PC-9 (cell line): ENCODE results near the gene TXNDC8. TPM values are rescaled to one million over a fixed set of nuclear protein-coding genes. Genes with fewer than 3 reads are reported as not detected.

Experiments used
- BruUV-seq: library from RNA; stranded (reverse); fragments of 400-500 nt; replicated peaks from 2 replicates; lab custom pipeline; 2021; lab: Mats Ljungman, UMichigan
- CTCF ChIA-PET: fragments of 300-600 bp; sonication (Branson Sonifier 250); formaldehyde crosslinking; loops from one replicate; lab custom pipeline; 2022; ENCODE audit warnings: antibody characterized with exemption; lab: Charles Lee
- POLR2A ChIA-PET: fragments of 300-600 bp; sonication (Branson Sonifier 250); formaldehyde crosslinking; loops from one replicate; lab custom pipeline; 2022; ENCODE audit warnings: antibody characterized with exemption; ENCODE audit not compliant: unreplicated experiment; lab: Charles Lee
- DNase-seq, 2 experiments: peaks; one replicate each; pipeline versions ENCODE4 v3.0.0 to v3.0.0-alpha.2; 2015 to 2022; ENCODE audit warnings: mixed read lengths in 1 of 2
- H2AFZ ChIP-seq: fragments of 200-600 bp; sonication (generic); 2 replicates; pipeline ENCODE4 v1.8.1; 2017; ENCODE audit warnings: antibody characterized with exemption
- H3F3A ChIP-seq: fragments of 200-600 bp; sonication (generic); 2 replicates; pipeline ENCODE4 v1.8.1; 2017; ENCODE audit warnings: antibody characterized with exemption, mild to moderate bottlenecking, low read depth; ENCODE audit not compliant: insufficient read depth
- H3K27ac ChIP-seq: fragments of 200-600 bp; sonication (generic); 2 replicates; pipeline ENCODE4 v1.6.1; 2016; ENCODE audit warnings: mixed run types
- H3K27me3 ChIP-seq: fragments of 200-600 bp; sonication (generic); 2 replicates; pipeline ENCODE4 v1.6.1; 2016; ENCODE audit warnings: low read depth, mixed run types; ENCODE audit not compliant: insufficient read depth
- H3K36me3 ChIP-seq: fragments of 200-600 bp; sonication (generic); 2 replicates; pipeline ENCODE4 v1.6.1; 2016; ENCODE audit warnings: low read depth, mixed run types
- H3K4me1 ChIP-seq: fragments of 200-600 bp; sonication (generic); replicated peaks from 2 replicates; pipeline ENCODE4 v1.6.1; 2016; ENCODE audit warnings: mixed run types; ENCODE audit not compliant: insufficient read depth
- H3K4me2 ChIP-seq: fragments of 200-600 bp; sonication (generic); 2 replicates; pipeline ENCODE4 v1.6.1; 2017; ENCODE audit warnings: mixed run types
- H3K4me3 ChIP-seq: fragments of 200-600 bp; sonication (generic); 2 replicates; pipeline ENCODE4 v1.6.1; 2016; ENCODE audit warnings: mixed run types
- H3K79me2 ChIP-seq: fragments of 200-600 bp; sonication (generic); 2 replicates; pipeline ENCODE4 v1.6.1; 2017; ENCODE audit warnings: low read depth, mixed run types
- H3K9me2 ChIP-seq: fragments of 200-600 bp; sonication (generic); 2 replicates; pipeline ENCODE4 v1.8.1; 2017; ENCODE audit warnings: mild to moderate bottlenecking; ENCODE audit not compliant: insufficient read depth
- H3K9me3 ChIP-seq: fragments of 200-600 bp; sonication (generic); 2 replicates; pipeline ENCODE4 v1.8.1; 2016; ENCODE audit warnings: low read depth; ENCODE audit not compliant: insufficient read depth
- H4K20me1 ChIP-seq: fragments of 200-600 bp; sonication (generic); 2 replicates; pipeline ENCODE4 v1.8.1; 2017; ENCODE audit not compliant: insufficient read depth
- EZH2 ChIP-seq: fragments of 200-600 bp; sonication (generic); IDR thresholded peaks from 2 replicates; pipeline ENCODE4 v1.8.0; 2017; ENCODE audit warnings: antibody characterized with exemption, low read depth
- intact Hi-C: fragments of 100-400 bp; cut with micrococcal nuclease; formaldehyde crosslinking; loops from one replicate; pipeline ENCODE4 v1.10.0; 2022; ENCODE audit not compliant: unreplicated experiment
- total RNA-seq: library from RNA; stranded (reverse); gene quantifications from 2 replicates; pipeline ENCODE4 v1.2.3, GENCODE V29; 2021
- TF ChIP-seq, protein P1 (sequence below): fragments of 200-600 bp; sonication (generic); conservative IDR thresholded peaks from 2 replicates; pipeline ENCODE4 v1.6.1; 2017; ENCODE audit warnings: mixed run types, antibody characterized with exemption, mild to moderate bottlenecking, moderate library complexity

TXNDC8 gene
- total RNA-seq, 1 experiment from 2014 or later, result not detected

DNA sequence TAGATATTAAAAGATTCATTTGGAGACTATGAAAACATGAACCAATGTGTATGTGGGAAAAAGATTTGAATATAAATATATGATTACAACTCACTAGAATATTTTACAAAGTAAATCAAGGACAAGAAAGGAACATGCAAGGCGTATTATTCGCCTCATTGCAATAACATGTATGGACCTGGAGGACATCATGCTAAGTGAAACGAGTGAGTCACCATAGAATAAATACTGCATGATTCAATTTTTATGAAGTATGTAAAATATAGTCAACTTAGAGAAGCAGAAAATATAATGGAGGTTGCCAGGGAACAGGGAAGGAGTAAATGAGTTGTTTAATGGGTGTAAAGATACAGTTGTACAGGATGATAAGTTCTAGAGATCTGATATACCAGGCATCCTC is 4.9 kb downstream of the TXNDC8 start:
- H3K27ac ChIP-seq, result no peak overlapping the region
- peaks cover 3% of the 10 kb centered on the region; the same call in 1 of the 2 replicates for H3K9me3 ChIP-seq
- intact Hi-C loops, result no loop called here
- H3K9me2 ChIP-seq, result no peaks in the 10 kb centered on the region; the same call in 1 of the 2 replicates
- ChIA-PET CTCF (no interaction called here), POLR2A (no interaction called here)
- no peak for TF ChIP-seq EZH2
- TF ChIP-seq, protein P1, sequence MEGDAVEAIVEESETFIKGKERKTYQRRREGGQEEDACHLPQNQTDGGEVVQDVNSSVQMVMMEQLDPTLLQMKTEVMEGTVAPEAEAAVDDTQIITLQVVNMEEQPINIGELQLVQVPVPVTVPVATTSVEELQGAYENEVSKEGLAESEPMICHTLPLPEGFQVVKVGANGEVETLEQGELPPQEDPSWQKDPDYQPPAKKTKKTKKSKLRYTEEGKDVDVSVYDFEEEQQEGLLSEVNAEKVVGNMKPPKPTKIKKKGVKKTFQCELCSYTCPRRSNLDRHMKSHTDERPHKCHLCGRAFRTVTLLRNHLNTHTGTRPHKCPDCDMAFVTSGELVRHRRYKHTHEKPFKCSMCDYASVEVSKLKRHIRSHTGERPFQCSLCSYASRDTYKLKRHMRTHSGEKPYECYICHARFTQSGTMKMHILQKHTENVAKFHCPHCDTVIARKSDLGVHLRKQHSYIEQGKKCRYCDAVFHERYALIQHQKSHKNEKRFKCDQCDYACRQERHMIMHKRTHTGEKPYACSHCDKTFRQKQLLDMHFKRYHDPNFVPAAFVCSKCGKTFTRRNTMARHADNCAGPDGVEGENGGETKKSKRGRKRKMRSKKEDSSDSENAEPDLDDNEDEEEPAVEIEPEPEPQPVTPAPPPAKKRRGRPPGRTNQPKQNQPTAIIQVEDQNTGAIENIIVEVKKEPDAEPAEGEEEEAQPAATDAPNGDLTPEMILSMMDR, result no peak
- H3K4me2 ChIP-seq, result no peak overlapping the region
- no peaks in the 10 kb centered on the region for H3K79me2 ChIP-seq
- no peaks in the 10 kb centered on the region for H3K36me3 ChIP-seq
- H3K4me1 ChIP-seq, result peaks cover 1% of the 10 kb centered on the region; the same call in 1 of the 2 replicates
- no peak overlapping the region for H3K4me3 ChIP-seq
- H3K27me3 ChIP-seq, result no peaks in the 10 kb centered on the region
- H2AFZ ChIP-seq, result no peak overlapping the region
- no TSS peak for BruUV-seq
- DNase-seq, result no peak
- no peaks in the 10 kb centered on the region for H3F3A ChIP-seq
- no peaks in the 10 kb centered on the region for H4K20me1 ChIP-seq

DNA sequence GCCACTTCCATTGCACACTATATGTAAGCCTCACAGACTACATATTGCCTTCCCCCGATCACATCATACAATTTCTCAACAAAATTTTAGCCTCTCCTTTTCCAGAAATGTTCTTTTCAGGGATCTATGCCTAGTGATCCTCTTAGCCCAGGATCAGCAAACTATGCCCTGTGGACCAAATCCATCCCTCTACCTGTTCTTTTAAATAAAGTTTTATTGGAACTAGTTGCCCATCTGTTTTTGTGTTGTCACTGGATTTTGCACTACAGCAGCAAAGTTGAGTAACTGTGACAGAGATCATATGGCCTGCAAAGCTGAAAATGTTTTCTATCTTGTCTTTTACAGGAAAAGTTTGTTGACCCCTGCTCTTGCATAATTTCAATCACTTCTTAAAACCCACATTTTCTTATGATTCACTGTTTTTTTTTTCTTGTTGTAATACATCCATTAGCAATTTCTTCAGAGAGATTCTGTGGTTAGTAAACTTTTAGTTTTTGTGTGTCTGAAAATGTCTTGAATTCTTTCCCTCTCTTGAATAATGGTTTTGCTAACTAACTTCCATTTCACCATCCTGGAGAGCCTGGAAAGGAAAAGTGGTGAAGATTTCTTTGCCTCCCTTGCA is 7.1 kb downstream of the TXNDC8 start:
- Histone ChIP-seq H3K27ac (no peak overlapping the region), H3K4me1 (peaks cover 4% of the 10 kb centered on the region; the same call in 1 of the 2 replicates), H3F3A (no peaks in the 10 kb centered on the region), H3K9me2 (no peaks in the 10 kb centered on the region), H3K27me3 (no peaks in the 10 kb centered on the region), H2AFZ (no peak overlapping the region), H4K20me1 (no peaks in the 10 kb centered on the region), H3K4me2 (no peak overlapping the region), H3K9me3 (peaks cover 3% of the 10 kb centered on the region; the same call in 1 of the 2 replicates), H3K36me3 (no peaks in the 10 kb centered on the region), H3K79me2 (no peaks in the 10 kb centered on the region), H3K4me3 (no peak overlapping the region)
- CTCF ChIA-PET, result no interaction called here
- POLR2A ChIA-PET, result no interaction called here
- no TSS peak for BruUV-seq
- TF ChIP-seq EZH2, result no peak
- intact Hi-C loops, result no loop called here
- no peak for DNase-seq

DNA sequence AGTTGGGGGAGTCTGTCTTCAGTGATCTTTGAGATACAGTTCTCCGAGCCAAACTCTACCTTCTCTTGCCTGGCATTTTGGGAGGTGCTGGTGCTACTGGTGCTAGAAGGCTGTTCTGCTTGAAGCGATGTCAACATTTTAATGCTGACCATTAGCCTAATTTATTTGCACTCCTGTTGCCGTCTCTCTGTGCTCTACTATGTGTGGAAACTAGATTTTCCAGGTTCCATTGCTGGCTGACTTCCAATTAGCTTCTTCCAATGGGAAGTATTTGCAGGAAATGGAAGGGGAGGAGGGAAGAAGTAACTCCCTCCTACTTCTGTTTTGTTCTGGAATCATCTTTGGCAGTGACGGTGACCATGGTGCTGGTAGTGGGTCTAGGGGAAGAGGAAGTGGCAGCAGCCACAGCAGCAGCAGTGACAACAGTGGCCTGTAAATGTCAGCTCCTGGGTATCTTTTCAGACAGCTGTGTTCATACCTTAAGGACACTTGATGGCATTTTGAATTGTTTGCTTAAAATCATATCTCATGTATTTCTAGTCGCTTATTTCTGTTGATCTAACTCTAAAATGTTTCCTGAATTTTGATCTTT is 7.9 kb downstream of the TXNDC8 start:
- Histone ChIP-seq H3K79me2 (no peaks in the 10 kb centered on the region), H3K4me3 (no peak overlapping the region), H4K20me1 (no peaks in the 10 kb centered on the region), H3K27ac (no peak overlapping the region), H3F3A (no peaks in the 10 kb centered on the region), H3K4me2 (no peak overlapping the region), H3K9me3 (peaks cover 3% of the 10 kb centered on the region; the same call in 1 of the 2 replicates), H3K4me1 (peaks cover 4% of the 10 kb centered on the region; the same call in 1 of the 2 replicates), H2AFZ (no peak overlapping the region), H3K9me2 (no peaks in the 10 kb centered on the region), H3K36me3 (no peaks in the 10 kb centered on the region), H3K27me3 (no peaks in the 10 kb centered on the region)
- ChIA-PET POLR2A (no interaction called here), CTCF (no interaction called here)
- TF ChIP-seq EZH2, result no peak
- TF ChIP-seq, protein P1, result no peak
- intact Hi-C loops, result no loop called here
- no peak for DNase-seq
- BruUV-seq, result no TSS peak
